Measurements from ENCODE around the gene KYAT1. TPM values are rescaled to one million over a fixed set of nuclear protein-coding genes. Genes with fewer than 3 reads are reported as not detected.

The KYAT1 gene
- total RNA-seq, 1 experiment from 2014 or later: 7.8 TPM

GRCh38 chr9:128927731-128928411 lies 46.1 kb upstream of the KYAT1 start:
- no peak overlapping the region for H3K4me3 Mint-ChIP-seq (ENCODE audit: unreplicated experiment)
- BruUV-seq (replicated peaks): no TSS peak
- H3K36me3 Mint-ChIP-seq (ENCODE audit: insufficient read depth, unreplicated experiment): peaks cover 5% of the 10 kb centered on the region
- peak; percentile 71 to 80 for DNase-seq
- no peaks in the 10 kb centered on the region for H3K9me3 Mint-ChIP-seq (ENCODE audit: unreplicated experiment)
- Histone ChIP-seq H3K9me3 (no peaks in the 10 kb centered on the region), H3K4me3 (ENCODE audit: low read depth, low read length) (no peak overlapping the region), H3K27me3 (replicated peaks; ENCODE audit: control insufficient read depth, insufficient read depth, low read length) (no peaks in the 10 kb centered on the region), H3K36me3 (ENCODE audit: control insufficient read depth, insufficient read depth, low read length) (no peaks in the 10 kb centered on the region), H3K4me1 (peaks cover 5% of the 10 kb centered on the region; the same call in 1 of the 2 replicates)
- POLR2A ChIA-PET: interaction anchor here (0.7 kb wide), 1 partner anchor 119 kb away, joined by 4 read pairs; no protein-coding TSS in a partner anchor
- H3K4me1 Mint-ChIP-seq (ENCODE audit: low read depth, unreplicated experiment): peaks cover 8% of the 10 kb centered on the region
- peak overlapping the region; percentile 62 for H3K27ac Mint-ChIP-seq (ENCODE audit: unreplicated experiment)
- CTCF ChIA-PET: interaction anchor here (0.9 to 2.7 kb wide), 5 partner anchors 50 to 109 kb away, joined by 3 to 12 read pairs (median 5); partner anchors contain the start of gene ENDOG
- no peaks in the 10 kb centered on the region for H3K27me3 Mint-ChIP-seq (ENCODE audit: insufficient read depth, unreplicated experiment)
- intact Hi-C loops (cut with micrococcal nuclease; ENCODE audit: unreplicated experiment): loop anchor here (1.0 to 2.0 kb wide), 4 partner anchors 47 to 195 kb away; partner anchors contain the start of gene KYAT1
- TF ChIP-seq CTCF (IDR thresholded peaks at IDR 0.05; ENCODE audit: insufficient read depth in 1 of 2, low read depth in 1 of 2, low read length in 1 of 2, severe bottlenecking in 1 of 2, unreplicated experiment in 1 of 2): peak; percentile 85

GRCh38 chr9:128923493-128923883 lies 41.7 kb upstream of the KYAT1 start:
- H3K4me3 Mint-ChIP-seq (ENCODE audit: unreplicated experiment): no peak overlapping the region
- H3K9me3 ChIP-seq: no peaks in the 10 kb centered on the region

More at GRCh38 chr9:128923493-128923883, 41.7 kb upstream of the KYAT1 start:
- no peak for DNase-seq
- no peaks in the 10 kb centered on the region for H3K9me3 Mint-ChIP-seq (ENCODE audit: unreplicated experiment)
- Histone ChIP-seq H3K4me1 (peaks cover 5% of the 10 kb centered on the region; the same call in 1 of the 2 replicates), H3K36me3 (ENCODE audit: control insufficient read depth, insufficient read depth, low read length) (no peaks in the 10 kb centered on the region), H3K27me3 (replicated peaks; ENCODE audit: control insufficient read depth, insufficient read depth, low read length) (no peaks in the 10 kb centered on the region), H3K4me3 (ENCODE audit: low read depth, low read length) (no peak overlapping the region)
- ChIA-PET CTCF (no interaction called here), POLR2A (no interaction called here)
- no peak for TF ChIP-seq CTCF (IDR thresholded peaks at IDR 0.05; ENCODE audit: insufficient read depth in 1 of 2, low read depth in 1 of 2, low read length in 1 of 2, severe bottlenecking in 1 of 2, unreplicated experiment in 1 of 2)
- no TSS peak for BruUV-seq (replicated peaks)
- intact Hi-C loops (cut with micrococcal nuclease; ENCODE audit: unreplicated experiment): no loop called here
- no peaks in the 10 kb centered on the region for H3K36me3 Mint-ChIP-seq (ENCODE audit: insufficient read depth, unreplicated experiment)
- no peak overlapping the region for H3K27ac Mint-ChIP-seq (ENCODE audit: unreplicated experiment)
- no peaks in the 10 kb centered on the region for H3K27me3 Mint-ChIP-seq (ENCODE audit: insufficient read depth, unreplicated experiment)
- peaks cover 14% of the 10 kb centered on the region for H3K4me1 Mint-ChIP-seq (ENCODE audit: low read depth, unreplicated experiment)

Data from Caco-2 (cell line).